AG09309 (cell line): ENCODE data around the gene RAB25.
"Not testable (repeated sequence)": the region's sequence is repeated elsewhere in the genome, so short reads cannot be mapped to it uniquely, and the experiment has no call there.

Experiments
- DNase-seq: peaks from one replicate; pipeline ENCODE4 v3.0.0-alpha.2; 2010; ENCODE audit warnings: low read depth
- H3K4me3 ChIP-seq: 2 replicates; pipeline ENCODE4 v1.5.1; 2011; ENCODE audit warnings: mild to moderate bottlenecking, low read depth, low read length, moderate library complexity; ENCODE audit not compliant: control insufficient read depth
- TF ChIP-seq, protein P1 (sequence below): IDR thresholded peaks from 2 replicates; pipeline ENCODE4 v1.5.1; 2011; ENCODE audit warnings: mild to moderate bottlenecking, low read depth, low read length, inconsistent platforms; ENCODE audit not compliant: insufficient read depth, control insufficient read depth; ENCODE audit errors: missing control alignments

Gene RAB25

DNA sequence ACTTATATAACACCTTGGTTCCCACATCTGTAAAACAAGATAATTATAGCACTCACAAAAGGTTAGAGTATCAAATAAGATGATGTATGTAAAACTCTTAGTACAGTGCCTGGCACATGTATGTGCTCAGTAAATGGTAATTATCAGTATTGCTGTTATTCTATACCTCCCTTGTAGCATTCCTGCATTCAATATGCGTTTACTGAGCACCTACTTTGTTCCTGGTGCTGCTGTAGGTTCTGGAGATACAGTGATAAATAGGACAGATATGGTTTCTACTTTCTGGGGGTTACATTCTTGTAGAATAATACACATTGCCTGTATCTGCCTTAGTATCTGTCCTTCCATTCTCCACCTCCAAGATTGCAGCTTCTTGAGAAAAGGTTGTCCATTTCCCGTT, 39.0 kb upstream of the RAB25 start:
- H3K4me3 ChIP-seq, result no peak overlapping the region
- DNase-seq, result no peak
- TF ChIP-seq, protein P1, sequence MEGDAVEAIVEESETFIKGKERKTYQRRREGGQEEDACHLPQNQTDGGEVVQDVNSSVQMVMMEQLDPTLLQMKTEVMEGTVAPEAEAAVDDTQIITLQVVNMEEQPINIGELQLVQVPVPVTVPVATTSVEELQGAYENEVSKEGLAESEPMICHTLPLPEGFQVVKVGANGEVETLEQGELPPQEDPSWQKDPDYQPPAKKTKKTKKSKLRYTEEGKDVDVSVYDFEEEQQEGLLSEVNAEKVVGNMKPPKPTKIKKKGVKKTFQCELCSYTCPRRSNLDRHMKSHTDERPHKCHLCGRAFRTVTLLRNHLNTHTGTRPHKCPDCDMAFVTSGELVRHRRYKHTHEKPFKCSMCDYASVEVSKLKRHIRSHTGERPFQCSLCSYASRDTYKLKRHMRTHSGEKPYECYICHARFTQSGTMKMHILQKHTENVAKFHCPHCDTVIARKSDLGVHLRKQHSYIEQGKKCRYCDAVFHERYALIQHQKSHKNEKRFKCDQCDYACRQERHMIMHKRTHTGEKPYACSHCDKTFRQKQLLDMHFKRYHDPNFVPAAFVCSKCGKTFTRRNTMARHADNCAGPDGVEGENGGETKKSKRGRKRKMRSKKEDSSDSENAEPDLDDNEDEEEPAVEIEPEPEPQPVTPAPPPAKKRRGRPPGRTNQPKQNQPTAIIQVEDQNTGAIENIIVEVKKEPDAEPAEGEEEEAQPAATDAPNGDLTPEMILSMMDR, result no peak

DNA sequence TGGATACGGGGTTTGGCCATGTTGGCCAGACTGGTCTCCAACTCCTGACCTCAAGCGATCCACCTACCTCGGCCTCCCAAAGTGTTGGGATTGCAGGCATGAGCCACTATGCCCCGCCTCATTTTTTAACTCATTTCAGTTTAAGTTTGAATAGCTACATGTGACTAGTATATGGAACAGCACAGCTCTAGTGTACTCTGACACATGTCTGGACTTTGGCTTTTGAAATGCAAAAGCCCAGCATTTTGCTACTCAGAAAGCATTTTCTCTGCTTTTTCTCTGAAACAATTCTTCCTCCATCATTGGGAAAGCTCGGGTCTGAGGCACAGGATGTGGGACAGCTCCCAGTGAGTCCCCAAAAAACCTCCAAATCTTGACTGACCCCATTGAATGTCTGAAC, 36.2 kb upstream of the RAB25 start:
- no peak overlapping the region for H3K4me3 ChIP-seq
- TF ChIP-seq, protein P1, result no peak
- DNase-seq, result no peak

DNA sequence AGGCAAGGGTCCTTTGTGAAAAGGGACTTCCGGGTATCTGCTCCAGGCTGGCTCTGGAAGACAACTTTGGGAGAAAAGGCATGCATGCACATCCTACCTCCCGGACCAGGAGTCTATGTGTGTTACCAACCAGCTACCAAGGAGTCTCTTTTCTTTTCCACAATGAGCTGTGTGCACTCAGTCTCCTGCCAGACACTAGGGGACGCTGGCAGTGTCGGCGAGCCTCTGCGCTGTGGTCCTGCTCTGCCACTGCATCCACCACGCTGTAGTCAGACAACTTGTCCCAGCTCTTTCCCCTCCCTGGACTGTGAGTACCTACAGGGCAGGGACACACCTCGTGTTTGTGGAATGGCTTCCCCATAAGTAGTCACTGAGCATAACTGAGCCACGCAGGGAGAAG, 35.1 kb upstream of the RAB25 start:
- H3K4me3 ChIP-seq, result no peak overlapping the region
- TF ChIP-seq, protein P1, result peak; percentile 60
- no peak for DNase-seq

DNA sequence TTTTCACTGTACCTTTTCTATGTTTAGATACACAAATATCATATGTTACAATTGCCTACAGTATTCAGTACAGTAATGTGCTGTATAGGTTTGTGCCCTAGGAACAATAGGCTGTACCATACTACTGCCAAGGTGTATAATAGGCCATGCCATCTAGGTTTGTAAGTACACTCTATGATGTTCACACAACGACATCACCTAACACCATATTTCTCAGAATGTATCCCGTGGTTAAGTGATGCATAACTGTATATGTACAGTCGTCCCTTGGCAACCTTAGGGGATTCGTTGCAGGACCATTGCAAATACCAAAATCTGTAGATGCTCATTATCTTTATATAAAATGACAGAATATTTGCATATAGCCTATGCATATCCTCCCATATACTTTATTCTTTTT, 34.4 kb upstream of the RAB25 start:
- TF ChIP-seq, protein P1, result no peak
- DNase-seq, result no peak
- no peak overlapping the region for H3K4me3 ChIP-seq

DNA sequence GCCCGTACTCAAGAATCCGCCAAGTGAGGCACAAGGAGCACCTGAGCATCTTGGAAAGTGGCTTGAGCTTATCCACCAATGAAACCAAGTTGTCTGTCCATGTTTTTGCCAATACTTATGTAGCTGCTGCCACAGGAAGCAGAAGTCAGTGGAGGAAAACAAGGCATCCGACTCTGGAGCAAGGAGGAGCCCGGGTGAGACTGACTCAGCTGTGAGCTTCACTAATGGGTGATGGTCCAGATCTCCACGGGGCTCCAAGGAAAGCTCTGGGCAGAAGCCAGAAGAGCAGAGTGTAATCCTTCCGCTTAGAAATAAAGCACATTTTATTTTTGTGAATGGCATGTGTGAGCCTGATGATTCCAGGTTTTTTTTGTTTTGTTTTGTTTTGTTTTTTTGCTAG, 27.9 kb upstream of the RAB25 start:
- DNase-seq, result no peak
- TF ChIP-seq, protein P1, result no peak

DNA sequence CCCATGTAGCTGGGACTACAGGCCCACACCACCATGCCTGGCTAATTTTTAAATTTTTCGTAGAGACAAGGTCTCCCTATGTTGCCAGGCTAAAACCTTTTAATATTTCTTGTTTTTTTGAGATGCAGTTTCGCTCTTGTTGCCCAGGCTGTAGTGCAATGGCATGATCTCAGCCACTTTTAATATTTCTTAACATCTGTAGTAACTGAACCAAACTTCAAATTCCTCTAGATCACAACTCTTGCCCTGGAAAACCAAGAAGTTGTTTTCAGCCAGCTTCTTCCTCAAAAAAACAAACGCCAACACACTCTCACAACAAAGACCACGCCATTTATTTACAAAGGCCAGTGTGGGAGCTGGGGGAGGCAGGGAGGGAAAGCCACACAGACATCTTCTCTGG, 26.0 kb upstream of the RAB25 start:
- not testable (repeated sequence) for DNase-seq, H3K4me3 ChIP-seq

More for the DNA sequence above, 27.9 kb upstream of the RAB25 start:
- no peak overlapping the region for H3K4me3 ChIP-seq

DNA sequence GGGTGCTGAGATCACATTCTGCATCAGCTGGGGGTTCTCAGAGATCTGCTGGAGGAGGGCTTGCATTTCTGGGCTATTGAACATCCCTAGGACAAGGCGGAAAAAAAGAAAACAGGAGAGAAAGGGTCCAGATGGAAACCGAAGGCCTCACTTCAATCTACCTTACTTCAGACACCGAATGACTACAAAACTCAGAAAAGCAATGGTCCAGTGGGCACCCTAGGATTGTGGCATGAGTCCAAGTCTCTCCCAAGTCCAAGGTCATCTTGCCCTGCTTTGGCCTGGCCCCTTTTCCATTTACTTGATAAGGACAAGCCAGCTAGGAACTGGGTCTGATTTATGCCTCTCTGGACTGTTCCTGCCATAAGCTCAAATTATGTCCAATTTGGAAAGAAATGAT, 18.1 kb upstream of the RAB25 start:
- H3K4me3 ChIP-seq, result no peak overlapping the region
- no peak for DNase-seq
- TF ChIP-seq, protein P1, result no peak
